ENCODE results near the gene MAPK1.
"Not testable (repeated sequence)": the region's sequence is repeated elsewhere in the genome, so short reads cannot be mapped to it uniquely, and the experiment has no call there.

The MAPK1 gene

GRCh38 chr22:21882754-21883333, 15.4 kb upstream of the MAPK1 start:
- in situ Hi-C loops (cut with HindIII; ENCODE audit: low sequenced_read_pairs), result not testable (repeated sequence)

- in situ Hi-C loops (cut with HindIII; ENCODE audit: low sequenced_read_pairs), result no loop called here
Measured at GRCh38 chr22:21881841-21882753, 14.7 kb upstream of the MAPK1 start.

GRCh38 chr22:21876486-21877176, 9.2 kb upstream of the MAPK1 start:
- in situ Hi-C loops (cut with HindIII; ENCODE audit: low sequenced_read_pairs), result no loop called here

GRCh38 chr22:21874953-21875352, 7.5 kb upstream of the MAPK1 start:
- in situ Hi-C loops (cut with HindIII; ENCODE audit: low sequenced_read_pairs), result not testable (repeated sequence)

- in situ Hi-C loops (cut with HindIII; ENCODE audit: low sequenced_read_pairs), result no loop called here
Measured at GRCh38 chr22:21873619-21874018, 6.2 kb upstream of the MAPK1 start.

GRCh38 chr22:21872741-21873140, 5.3 kb upstream of the MAPK1 start:
- in situ Hi-C loops (cut with HindIII; ENCODE audit: low sequenced_read_pairs), result not testable (repeated sequence)

GRCh38 chr22:21868651-21869050, 1.2 kb upstream of the MAPK1 start:
- in situ Hi-C loops (cut with HindIII; ENCODE audit: low sequenced_read_pairs), result no loop called here

GRCh38 chr22:21866833-21867527, 465 bp downstream of the MAPK1 start:
- in situ Hi-C loops (cut with HindIII; ENCODE audit: low sequenced_read_pairs), result no loop called here

GRCh38 chr22:21865041-21865440, 2.4 kb downstream of the MAPK1 start:
- in situ Hi-C loops (cut with HindIII; ENCODE audit: low sequenced_read_pairs), result no loop called here

GRCh38 chr22:21862386-21863245, 4.8 kb downstream of the MAPK1 start:
- in situ Hi-C loops (cut with HindIII; ENCODE audit: low sequenced_read_pairs), result no loop called here

- in situ Hi-C loops (cut with HindIII; ENCODE audit: low sequenced_read_pairs), result no loop called here
Measured at GRCh38 chr22:21861851-21862250, 5.6 kb downstream of the MAPK1 start.

GRCh38 chr22:21861264-21861848, 6.1 kb downstream of the MAPK1 start:
- in situ Hi-C loops (cut with HindIII; ENCODE audit: low sequenced_read_pairs), result no loop called here

- in situ Hi-C loops (cut with HindIII; ENCODE audit: low sequenced_read_pairs), result no loop called here
Measured at GRCh38 chr22:21860491-21861039, 6.9 kb downstream of the MAPK1 start.

GRCh38 chr22:21858025-21858764, 9.2 kb downstream of the MAPK1 start:
- in situ Hi-C loops (cut with HindIII; ENCODE audit: low sequenced_read_pairs), result loop anchor here (10.0 kb wide), 2 partner anchors 77 to 83 kb away; no protein-coding TSS in a partner anchor

GRCh38 chr22:21857481-21857914, 9.9 kb downstream of the MAPK1 start:
- in situ Hi-C loops (cut with HindIII; ENCODE audit: low sequenced_read_pairs), result loop anchor here (10.0 kb wide), 2 partner anchors 77 to 83 kb away; no protein-coding TSS in a partner anchor

GRCh38 chr22:21856868-21857267, 10.6 kb downstream of the MAPK1 start:
- in situ Hi-C loops (cut with HindIII; ENCODE audit: low sequenced_read_pairs), result loop anchor here (10.0 kb wide), 2 partner anchors 78 to 82 kb away; no protein-coding TSS in a partner anchor

GRCh38 chr22:21856197-21856596, 11.2 kb downstream of the MAPK1 start:
- in situ Hi-C loops (cut with HindIII; ENCODE audit: low sequenced_read_pairs), result loop anchor here (10.0 kb wide), 2 partner anchors 79 to 81 kb away; no protein-coding TSS in a partner anchor

- in situ Hi-C loops (cut with HindIII; ENCODE audit: low sequenced_read_pairs), result loop anchor here (10.0 kb wide), 2 partner anchors 79 to 81 kb away; no protein-coding TSS in a partner anchor
Measured at GRCh38 chr22:21855676-21856075, 11.8 kb downstream of the MAPK1 start.

All from endothelial cell of hepatic sinusoid (primary cell).